Glutamatergic neuron (in vitro differentiated cells): ENCODE data around the gene OR6B3. TPM values are rescaled to one million over a fixed set of nuclear protein-coding genes. Genes with fewer than 3 reads are reported as not detected.

Experiments used
- DNase-seq: peaks from one replicate; pipeline ENCODE4 v3.0.0; 2022
- H3K27ac Mint-ChIP-seq: one replicate; pipeline ENCODE4 v1.8.0; 2020; ENCODE audit warnings: mild to moderate bottlenecking, mixed read lengths, inconsistent platforms; ENCODE audit not compliant: unreplicated experiment
- H3K27me3 Mint-ChIP-seq: one replicate; pipeline ENCODE4 v1.8.0; 2020; ENCODE audit warnings: mild to moderate bottlenecking, moderate library complexity, mixed read lengths, inconsistent platforms; ENCODE audit not compliant: unreplicated experiment
- H3K36me3 Mint-ChIP-seq: one replicate; pipeline ENCODE4 v1.8.0; 2020; ENCODE audit warnings: mild to moderate bottlenecking, mixed read lengths, inconsistent platforms; ENCODE audit not compliant: unreplicated experiment
- H3K4me1 Mint-ChIP-seq: one replicate; pipeline ENCODE4 v1.8.0; 2020; ENCODE audit warnings: mild to moderate bottlenecking, low read depth, mixed read lengths, inconsistent platforms; ENCODE audit not compliant: unreplicated experiment
- H3K4me3 Mint-ChIP-seq: one replicate; pipeline ENCODE4 v1.8.0; 2020; ENCODE audit warnings: mild to moderate bottlenecking, mixed read lengths, inconsistent platforms; ENCODE audit not compliant: unreplicated experiment
- H3K9me3 Mint-ChIP-seq: one replicate; pipeline ENCODE4 v1.8.0; 2020; ENCODE audit warnings: mild to moderate bottlenecking, moderate library complexity, mixed read lengths, inconsistent platforms; ENCODE audit not compliant: unreplicated experiment
- total RNA-seq: library from RNA; stranded (reverse); fragmentation: NEBNext Ultra II Directional; extraction: Animal tissue kit (Norgen Biotek cat#: 25700); gene quantifications from one replicate; pipeline ENCODE4 v1.2.1, GENCODE V29; 2021; ENCODE audit not compliant: unreplicated experiment
- TF ChIP-seq, protein P1 (sequence below): fragments of 200-600 bp; sonication (generic); IDR thresholded peaks from one replicate; pipeline ENCODE4 v1.5.0; 2021; ENCODE audit not compliant: partially characterized antibody, unreplicated experiment

The OR6B3 gene
- total RNA-seq, 1 donor from 2014 or later, result not detected

DNA sequence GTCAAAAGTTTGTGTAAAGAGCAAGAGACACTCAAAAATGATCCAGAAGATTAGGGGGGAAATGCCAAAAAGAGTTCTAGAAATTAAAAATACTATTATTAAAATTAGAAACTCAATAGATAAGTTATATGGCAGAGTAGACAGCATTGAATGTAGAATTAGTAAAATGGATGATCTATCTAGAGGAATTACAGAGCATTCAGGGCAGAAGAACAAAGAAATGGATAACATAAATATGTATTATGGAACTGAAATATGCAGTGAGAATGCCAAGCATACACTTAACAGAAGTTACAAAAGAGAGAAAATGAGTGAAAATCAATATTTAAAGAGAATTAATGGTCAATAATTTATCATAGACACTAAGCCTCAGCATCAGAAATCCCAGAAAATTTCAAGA is 33.2 kb upstream of the OR6B3 start:
- no peak for DNase-seq
- no peaks in the 10 kb centered on the region for H3K4me1 Mint-ChIP-seq
- H3K9me3 Mint-ChIP-seq, result peaks cover 6% of the 10 kb centered on the region

DNA sequence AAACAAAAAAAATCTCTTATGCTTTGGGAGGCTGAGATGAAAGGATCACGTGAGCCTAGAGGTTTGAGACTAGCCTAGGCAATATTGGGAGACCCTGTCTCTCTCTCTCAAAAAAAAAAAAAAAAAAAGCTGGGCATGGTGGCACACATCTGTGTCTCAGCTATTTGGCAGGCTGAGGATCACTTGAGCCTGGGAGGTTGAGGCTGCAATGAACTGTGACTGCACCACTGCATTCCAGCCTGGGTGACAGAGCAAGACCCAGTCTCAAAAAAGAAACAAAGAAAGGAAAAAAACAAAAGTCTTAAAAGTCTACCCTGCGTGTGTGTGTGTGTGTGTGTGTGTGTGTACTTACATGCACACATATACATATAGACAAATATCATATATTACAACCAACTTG is 25.3 kb upstream of the OR6B3 start:
- Mint-ChIP-seq H3K4me1 (no peaks in the 10 kb centered on the region), H3K9me3 (peaks cover 1% of the 10 kb centered on the region), H3K27me3 (no peaks in the 10 kb centered on the region), H3K4me3 (no peak overlapping the region), H3K36me3 (peaks cover 23% of the 10 kb centered on the region), H3K27ac (no peak overlapping the region)
- TF ChIP-seq, protein P1, sequence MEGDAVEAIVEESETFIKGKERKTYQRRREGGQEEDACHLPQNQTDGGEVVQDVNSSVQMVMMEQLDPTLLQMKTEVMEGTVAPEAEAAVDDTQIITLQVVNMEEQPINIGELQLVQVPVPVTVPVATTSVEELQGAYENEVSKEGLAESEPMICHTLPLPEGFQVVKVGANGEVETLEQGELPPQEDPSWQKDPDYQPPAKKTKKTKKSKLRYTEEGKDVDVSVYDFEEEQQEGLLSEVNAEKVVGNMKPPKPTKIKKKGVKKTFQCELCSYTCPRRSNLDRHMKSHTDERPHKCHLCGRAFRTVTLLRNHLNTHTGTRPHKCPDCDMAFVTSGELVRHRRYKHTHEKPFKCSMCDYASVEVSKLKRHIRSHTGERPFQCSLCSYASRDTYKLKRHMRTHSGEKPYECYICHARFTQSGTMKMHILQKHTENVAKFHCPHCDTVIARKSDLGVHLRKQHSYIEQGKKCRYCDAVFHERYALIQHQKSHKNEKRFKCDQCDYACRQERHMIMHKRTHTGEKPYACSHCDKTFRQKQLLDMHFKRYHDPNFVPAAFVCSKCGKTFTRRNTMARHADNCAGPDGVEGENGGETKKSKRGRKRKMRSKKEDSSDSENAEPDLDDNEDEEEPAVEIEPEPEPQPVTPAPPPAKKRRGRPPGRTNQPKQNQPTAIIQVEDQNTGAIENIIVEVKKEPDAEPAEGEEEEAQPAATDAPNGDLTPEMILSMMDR, result no peak
- no peak for DNase-seq

More for the DNA sequence above, 33.2 kb upstream of the OR6B3 start:
- H3K4me3 Mint-ChIP-seq, result no peak overlapping the region
- H3K36me3 Mint-ChIP-seq, result peaks cover 29% of the 10 kb centered on the region
- H3K27me3 Mint-ChIP-seq, result peaks cover 2% of the 10 kb centered on the region
- TF ChIP-seq, protein P1, result no peak
- no peak overlapping the region for H3K27ac Mint-ChIP-seq

DNA sequence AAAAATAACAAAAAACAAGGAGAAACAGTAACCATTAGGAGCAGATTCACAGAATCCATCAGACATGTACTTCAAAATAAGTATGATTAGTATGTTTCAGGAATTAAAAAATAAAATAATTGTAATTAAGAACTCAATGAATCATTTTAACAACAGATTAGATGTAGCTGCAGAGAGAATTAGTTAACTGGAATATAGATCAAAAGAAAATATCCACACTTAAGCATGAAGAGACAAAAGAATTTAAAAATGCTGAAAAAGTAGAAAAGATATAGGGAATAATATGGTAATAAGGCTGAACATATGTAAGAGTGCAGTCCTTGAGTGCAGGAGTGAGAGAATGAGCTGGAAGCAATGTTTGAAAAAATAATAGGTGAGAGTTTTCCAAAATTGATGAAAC is 24.1 kb upstream of the OR6B3 start:
- TF ChIP-seq, protein P1, result no peak
- Mint-ChIP-seq H3K27me3 (no peaks in the 10 kb centered on the region), H3K9me3 (peaks cover 1% of the 10 kb centered on the region), H3K4me3 (no peak overlapping the region), H3K4me1 (no peaks in the 10 kb centered on the region), H3K36me3 (peaks cover 23% of the 10 kb centered on the region), H3K27ac (no peak overlapping the region)
- no peak for DNase-seq

DNA sequence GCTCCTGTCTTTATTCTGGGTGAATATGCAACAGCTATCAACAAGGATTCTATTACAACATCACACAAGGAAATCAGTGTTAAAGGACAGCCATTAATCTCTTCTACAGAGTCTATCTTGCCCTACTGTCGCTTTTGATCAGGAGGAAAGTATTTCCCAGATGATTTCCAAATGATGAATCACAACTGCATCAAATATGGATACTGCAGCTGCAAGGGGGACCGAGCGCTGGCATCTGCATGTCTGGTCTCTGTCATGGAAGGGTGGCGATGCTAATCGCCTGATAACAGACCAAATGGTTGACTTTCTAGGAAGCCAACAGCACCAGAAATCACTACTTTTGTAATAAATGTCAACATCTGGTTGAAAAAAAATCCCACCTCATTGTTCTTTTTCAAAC is 21.2 kb upstream of the OR6B3 start:
- no peaks in the 10 kb centered on the region for H3K4me1 Mint-ChIP-seq
- no peak overlapping the region for H3K27ac Mint-ChIP-seq
- TF ChIP-seq, protein P1, result no peak
- H3K27me3 Mint-ChIP-seq, result no peaks in the 10 kb centered on the region
- H3K9me3 Mint-ChIP-seq, result peaks cover 1% of the 10 kb centered on the region
- H3K36me3 Mint-ChIP-seq, result peaks cover 18% of the 10 kb centered on the region
- no peak for DNase-seq
- no peak overlapping the region for H3K4me3 Mint-ChIP-seq

DNA sequence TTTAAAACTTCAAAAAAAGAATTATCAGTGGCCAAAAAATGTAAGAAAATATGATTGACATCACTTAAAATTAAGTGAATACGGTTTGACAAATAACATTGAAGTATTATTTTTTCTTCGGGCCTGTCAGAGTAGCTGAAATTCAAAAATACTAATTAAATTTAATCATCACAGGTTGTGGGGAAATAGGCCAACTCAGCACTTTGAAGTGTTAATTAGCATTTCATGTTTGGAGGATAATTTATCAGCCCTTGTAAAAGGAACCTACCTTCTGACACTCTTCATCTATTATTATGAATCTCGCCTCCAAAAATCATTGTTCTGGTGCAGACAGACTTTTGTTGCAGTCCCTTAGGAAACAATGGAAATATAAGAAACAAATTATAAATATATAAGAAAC is 17.6 kb upstream of the OR6B3 start:
- TF ChIP-seq, protein P1, result no peak
- peaks cover 5% of the 10 kb centered on the region for H3K36me3 Mint-ChIP-seq
- no peaks in the 10 kb centered on the region for H3K4me1 Mint-ChIP-seq
- no peak overlapping the region for H3K4me3 Mint-ChIP-seq
- H3K9me3 Mint-ChIP-seq, result no peaks in the 10 kb centered on the region
- H3K27ac Mint-ChIP-seq, result no peak overlapping the region
- no peak for DNase-seq
- H3K27me3 Mint-ChIP-seq, result no peaks in the 10 kb centered on the region
